H7 (cell line): ENCODE measurements around the gene PCBP3. TPM values are rescaled to one million over a fixed set of nuclear protein-coding genes. Genes with fewer than 3 reads are reported as not detected.
A peak's percentile ranks its signal among the peaks of the same experiment; 100 is the strongest.

ENCODE experiments used
- DNase-seq: peaks from one replicate; pipeline ENCODE4 v3.0.0; 2012
- H3K27me3 ChIP-seq: 2 replicates; pipeline ENCODE4 v1.6.0; 2011; ENCODE audit warnings: mild to moderate bottlenecking, low read length; ENCODE audit not compliant: control insufficient read depth, insufficient read depth
- H3K36me3 ChIP-seq: replicated peaks from 2 replicates; pipeline ENCODE4 v1.5.1; 2011; ENCODE audit warnings: low read length; ENCODE audit not compliant: control insufficient read depth, insufficient read depth
- H3K4me3 ChIP-seq: 2 replicates; pipeline ENCODE4 v1.5.1; 2011; ENCODE audit warnings: low read depth, mild to moderate bottlenecking, control low read depth, low read length, moderate library complexity; ENCODE audit not compliant: insufficient read depth
- total RNA-seq: library from RNA; depleted of rRNA; stranded (reverse); fragments of >200 nt; shearing (Covaris generic); gene quantifications from 2 replicates; pipeline ENCODE4 v1.2.3, GENCODE V29; 2014

PCBP3 gene
- total RNA-seq, 1 experiment from 2014 or later = 1.8 TPM

DNA sequence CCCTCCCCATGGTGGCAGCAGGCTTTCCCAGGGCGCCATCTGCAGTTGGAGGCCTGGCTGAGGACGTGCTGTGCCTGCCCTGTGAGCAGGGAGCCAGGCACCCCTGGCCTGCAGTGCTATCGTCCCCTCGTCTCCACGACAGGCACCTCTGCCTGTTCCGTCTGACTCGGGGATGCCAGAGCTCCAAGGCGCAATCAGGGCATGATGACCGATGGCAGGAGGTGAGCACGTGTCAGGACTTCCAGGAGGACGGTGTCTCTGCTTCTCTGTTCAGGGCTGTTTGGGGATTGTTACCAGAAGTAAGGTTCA is 125.2 kb downstream of the PCBP3 start:
- no peak overlapping the region for H3K4me3 ChIP-seq
- H3K36me3 ChIP-seq = no peaks in the 10 kb centered on the region
- no peaks in the 10 kb centered on the region for H3K27me3 ChIP-seq
- peak; percentile 63 for DNase-seq

DNA sequence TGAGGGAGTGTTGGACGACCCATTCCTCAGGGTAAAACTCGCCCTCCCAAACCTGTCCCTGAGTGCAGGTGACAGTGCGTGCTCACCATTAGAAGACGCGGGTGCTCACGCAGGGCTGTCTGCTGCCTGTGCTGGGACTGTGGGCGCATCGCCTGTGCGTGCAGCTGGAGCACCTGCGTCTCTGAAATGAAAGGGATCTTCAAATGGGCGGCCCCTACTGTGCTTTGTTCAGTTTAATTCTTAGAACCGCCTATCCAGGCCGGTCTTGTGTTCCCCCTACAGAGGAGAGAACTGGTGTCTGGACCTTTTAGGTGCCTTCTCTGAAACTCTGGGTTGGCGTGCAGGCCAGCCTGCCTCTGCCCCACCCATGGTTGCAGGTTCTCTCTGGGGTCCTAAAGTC is 125.8 kb downstream of the PCBP3 start:
- peak; percentile 42 for DNase-seq
- Histone ChIP-seq H3K36me3 (no peaks in the 10 kb centered on the region), H3K27me3 (no peaks in the 10 kb centered on the region), H3K4me3 (no peak overlapping the region)

DNA sequence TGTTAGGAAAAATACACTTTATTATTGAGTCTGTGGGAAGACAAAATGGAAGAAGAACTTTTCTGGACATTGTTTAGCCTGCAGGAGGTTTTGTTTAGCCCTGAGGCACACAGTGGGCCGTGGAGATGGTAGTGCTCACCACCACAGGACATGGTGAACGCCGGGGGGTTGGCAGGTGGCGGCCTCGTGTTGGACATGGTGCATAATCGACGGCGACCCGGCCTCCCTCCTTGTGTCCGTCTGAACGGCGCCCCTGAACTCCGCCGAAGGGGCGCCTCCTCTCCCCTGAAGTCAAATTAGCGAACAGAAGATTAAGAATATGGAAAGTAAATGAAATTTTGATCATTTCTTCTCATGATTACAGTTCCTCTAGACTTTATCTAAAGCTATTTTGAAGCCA is 126.4 kb downstream of the PCBP3 start:
- peak; percentile 31 for DNase-seq
- Histone ChIP-seq H3K27me3 (no peaks in the 10 kb centered on the region), H3K4me3 (no peak overlapping the region), H3K36me3 (no peaks in the 10 kb centered on the region)

DNA sequence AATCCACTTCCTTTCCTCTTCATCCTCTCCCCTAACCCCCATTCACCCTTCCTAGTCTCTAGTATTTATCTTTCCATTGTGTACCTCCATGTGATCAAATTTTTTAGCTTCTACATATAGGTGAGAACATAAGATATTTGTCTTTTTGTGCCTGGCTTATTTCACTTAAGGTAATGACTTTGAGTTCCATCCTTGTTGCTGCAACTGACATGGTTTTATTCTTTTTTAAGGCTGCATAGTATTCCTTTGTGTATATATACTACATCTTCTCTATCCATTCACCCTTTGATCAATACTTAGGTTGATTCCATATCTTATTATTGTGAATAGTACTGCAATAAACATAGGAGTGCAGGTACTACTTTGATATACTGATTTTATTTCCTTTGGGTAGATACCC is 128.7 kb downstream of the PCBP3 start:
- H3K36me3 ChIP-seq = no peaks in the 10 kb centered on the region
- DNase-seq = no peak
- H3K27me3 ChIP-seq = no peaks in the 10 kb centered on the region
- H3K4me3 ChIP-seq = no peak overlapping the region

DNA sequence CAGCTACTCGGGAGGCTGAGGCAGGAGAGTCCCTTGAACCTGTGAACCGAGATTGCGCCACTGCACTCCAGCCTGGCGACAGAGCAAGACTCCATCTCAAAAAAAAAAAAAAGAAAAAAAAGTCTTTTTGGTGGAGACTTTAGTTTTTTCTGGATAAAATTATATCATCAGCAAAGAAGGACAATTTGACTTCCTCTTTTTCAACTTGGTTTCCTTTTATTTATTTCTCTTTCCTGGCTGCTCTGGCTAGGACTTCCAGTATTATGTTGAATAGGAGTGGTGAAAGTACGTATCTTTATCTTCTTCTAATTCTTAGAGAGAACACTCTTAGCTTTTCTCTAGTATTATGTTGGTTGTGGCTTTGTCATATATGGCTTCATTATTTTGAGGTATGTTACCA is 130.8 kb downstream of the PCBP3 start:
- H3K36me3 ChIP-seq = no peaks in the 10 kb centered on the region
- H3K4me3 ChIP-seq = no peak overlapping the region
- no peak for DNase-seq
- no peaks in the 10 kb centered on the region for H3K27me3 ChIP-seq

DNA sequence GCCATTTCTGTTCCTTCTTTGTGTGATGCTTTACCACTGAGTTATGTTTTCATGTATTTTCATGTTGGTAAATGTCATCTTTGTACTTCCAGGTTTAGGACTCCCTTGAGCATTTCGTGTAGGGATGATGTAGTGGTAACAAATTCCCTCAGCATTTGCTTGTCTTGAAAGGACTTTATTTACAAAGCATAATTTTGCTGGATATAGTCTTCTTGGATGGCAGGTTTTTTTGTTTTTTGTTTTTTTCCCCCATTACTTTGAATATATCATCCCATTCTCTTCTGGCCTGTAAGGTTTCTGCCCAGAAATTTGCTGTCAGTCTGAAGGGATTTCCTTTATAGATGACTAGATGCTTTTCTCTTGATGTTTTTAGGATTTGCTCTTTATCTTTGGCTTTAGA is 133.4 kb downstream of the PCBP3 start:
- DNase-seq = no peak
- Histone ChIP-seq H3K36me3 (no peaks in the 10 kb centered on the region), H3K4me3 (no peak overlapping the region), H3K27me3 (no peaks in the 10 kb centered on the region)

DNA sequence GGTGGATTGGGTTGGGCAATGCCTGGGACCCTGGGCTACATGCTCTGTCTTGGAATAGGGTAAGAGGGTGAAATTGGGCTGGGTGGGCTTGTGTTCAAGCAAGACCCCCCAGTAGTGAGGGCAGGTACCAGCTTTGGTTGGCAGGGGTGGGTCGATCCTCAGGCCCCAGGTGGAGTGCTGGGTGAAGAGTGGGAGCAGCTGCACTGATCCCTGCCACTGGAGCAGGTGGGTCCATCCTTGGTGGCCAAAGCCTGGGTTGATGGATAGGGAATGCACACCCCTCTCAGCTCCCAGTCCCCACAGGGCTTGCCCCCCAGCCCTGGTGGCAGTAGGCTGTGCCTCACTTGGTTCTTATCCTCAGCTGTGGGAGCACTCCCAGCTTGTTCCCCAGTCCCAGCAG is 135.2 kb downstream of the PCBP3 start:
- H3K27me3 ChIP-seq = no peaks in the 10 kb centered on the region
- no peak overlapping the region for H3K4me3 ChIP-seq
- H3K36me3 ChIP-seq = no peaks in the 10 kb centered on the region
- DNase-seq = peak; percentile 4

DNA sequence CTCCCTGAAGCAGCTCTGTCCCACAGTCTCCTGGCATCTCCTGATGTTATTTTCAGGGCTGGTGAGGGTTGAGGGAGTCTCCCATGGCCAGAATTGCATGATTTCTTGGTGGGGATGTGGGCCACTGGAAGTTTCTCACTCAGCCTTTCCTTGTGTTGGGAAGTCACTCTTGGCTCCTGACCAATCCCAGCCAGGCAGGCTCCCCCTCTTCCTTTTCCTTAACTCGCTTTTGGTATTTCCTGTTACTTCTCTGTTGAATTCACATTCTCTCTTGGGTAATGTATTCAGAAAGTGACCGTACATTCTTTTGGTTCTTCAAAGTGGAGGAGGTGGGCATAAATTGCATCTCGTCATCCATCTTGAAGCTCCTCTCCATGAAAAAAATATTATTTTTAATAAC is 135.7 kb downstream of the PCBP3 start:
- no peaks in the 10 kb centered on the region for H3K27me3 ChIP-seq
- DNase-seq = no peak
- no peak overlapping the region for H3K4me3 ChIP-seq
- H3K36me3 ChIP-seq = no peaks in the 10 kb centered on the region

DNA sequence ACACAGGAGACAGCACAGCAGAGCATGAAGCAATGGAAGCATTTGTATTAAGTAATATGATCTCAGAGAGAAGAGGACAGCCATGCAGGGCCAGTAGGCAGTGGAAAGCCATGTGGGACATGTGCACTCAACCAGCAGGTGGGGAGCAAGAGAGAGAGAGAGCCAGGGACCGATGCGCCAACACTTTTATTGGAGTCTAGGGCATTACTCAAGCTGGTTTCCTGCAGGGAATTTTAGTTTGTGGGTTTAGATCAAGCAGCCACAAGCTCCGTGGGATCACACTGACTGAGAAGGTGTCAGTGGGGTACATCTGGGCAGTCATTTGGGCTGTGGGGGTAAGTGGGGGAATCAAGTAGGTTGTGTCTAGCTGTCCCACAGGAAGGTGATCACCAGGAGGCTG is 137.1 kb downstream of the PCBP3 start:
- Histone ChIP-seq H3K27me3 (no peaks in the 10 kb centered on the region), H3K4me3 (no peak overlapping the region), H3K36me3 (no peaks in the 10 kb centered on the region)
- no peak for DNase-seq

DNA sequence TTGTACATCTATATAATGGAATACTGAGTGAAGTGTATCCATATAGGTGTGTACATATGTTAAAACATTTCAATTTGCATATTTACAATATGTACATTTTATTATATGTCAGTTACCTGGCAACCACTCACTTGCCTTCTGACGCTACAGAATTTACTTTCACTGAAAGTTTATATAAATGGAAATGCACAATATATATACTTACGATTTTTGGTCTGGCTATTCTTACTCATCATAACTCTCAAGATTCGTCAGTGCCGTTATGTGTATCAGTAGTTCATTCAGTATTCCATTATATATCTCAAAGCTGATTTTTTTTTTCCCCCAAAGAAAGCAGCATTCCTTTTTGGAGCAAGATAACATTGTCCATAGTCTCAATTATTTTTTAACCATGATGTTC is 138.2 kb downstream of the PCBP3 start:
- H3K27me3 ChIP-seq = no peaks in the 10 kb centered on the region
- H3K36me3 ChIP-seq = no peaks in the 10 kb centered on the region
- DNase-seq = no peak
- H3K4me3 ChIP-seq = no peak overlapping the region

DNA sequence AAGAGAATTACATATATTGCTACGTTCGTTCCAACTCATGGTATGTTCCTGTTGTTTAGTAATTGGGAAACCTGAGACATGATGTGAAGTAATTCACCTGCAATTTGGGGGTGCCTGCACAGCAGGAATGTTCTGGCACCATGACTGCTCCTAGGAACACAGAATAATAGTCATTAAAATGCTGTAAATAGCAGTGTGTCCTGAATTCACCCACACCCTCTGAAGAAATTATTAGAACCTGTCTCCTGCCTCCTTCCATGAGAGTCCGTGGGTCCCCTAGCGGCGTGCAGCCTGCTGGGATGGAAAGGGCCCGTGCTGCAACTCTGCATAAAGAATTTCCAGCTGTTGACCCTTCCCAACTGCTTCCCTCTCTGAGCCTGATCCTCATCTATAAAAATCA is 143.1 kb downstream of the PCBP3 start:
- DNase-seq = no peak
- H3K36me3 ChIP-seq = no peaks in the 10 kb centered on the region
- no peak overlapping the region for H3K4me3 ChIP-seq
- no peaks in the 10 kb centered on the region for H3K27me3 ChIP-seq

DNA sequence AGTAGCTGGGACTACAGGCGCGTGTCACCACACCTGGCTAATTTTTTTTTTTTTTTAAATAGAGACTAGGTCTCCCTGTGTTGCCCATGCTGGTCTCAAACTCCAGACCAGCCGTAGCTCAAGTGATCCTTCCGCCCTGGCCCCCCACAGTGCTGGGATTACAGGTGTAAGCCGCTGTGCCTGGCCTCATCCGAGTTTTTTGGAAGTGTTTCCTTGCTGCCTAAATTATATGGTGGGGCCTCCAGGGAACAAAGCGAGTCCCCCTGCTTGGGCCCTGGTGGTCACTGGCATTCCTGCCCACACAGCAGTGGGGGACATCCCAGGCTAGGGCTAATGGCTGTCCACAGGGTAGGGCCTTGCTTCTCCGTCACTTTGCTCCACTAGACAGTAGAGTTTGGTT is 143.8 kb downstream of the PCBP3 start:
- H3K27me3 ChIP-seq = no peaks in the 10 kb centered on the region
- no peak overlapping the region for H3K4me3 ChIP-seq
- DNase-seq = no peak
- H3K36me3 ChIP-seq = no peaks in the 10 kb centered on the region

DNA sequence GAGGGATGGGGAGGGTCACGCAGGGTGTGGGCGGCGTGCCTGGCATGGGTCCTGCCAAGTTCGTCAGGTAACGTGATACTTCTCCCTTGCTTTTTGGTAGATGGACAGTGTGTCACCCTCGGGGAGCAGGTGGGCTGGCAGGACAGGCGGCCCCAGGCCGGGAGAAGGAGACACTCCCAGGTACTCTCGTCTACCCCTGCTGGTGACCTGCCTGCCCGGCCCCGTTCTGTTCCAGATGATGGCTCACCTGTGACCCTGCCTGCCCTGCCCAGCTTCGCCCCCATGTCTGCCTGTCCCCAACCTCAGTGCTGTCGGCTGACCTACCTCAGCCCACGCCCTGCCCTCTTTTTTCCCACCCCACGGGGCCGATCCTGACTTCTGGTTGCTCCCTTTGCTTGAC is 144.7 kb downstream of the PCBP3 start:
- peak; percentile 49 for DNase-seq
- no peaks in the 10 kb centered on the region for H3K36me3 ChIP-seq
- H3K27me3 ChIP-seq = no peaks in the 10 kb centered on the region
- no peak overlapping the region for H3K4me3 ChIP-seq

DNA sequence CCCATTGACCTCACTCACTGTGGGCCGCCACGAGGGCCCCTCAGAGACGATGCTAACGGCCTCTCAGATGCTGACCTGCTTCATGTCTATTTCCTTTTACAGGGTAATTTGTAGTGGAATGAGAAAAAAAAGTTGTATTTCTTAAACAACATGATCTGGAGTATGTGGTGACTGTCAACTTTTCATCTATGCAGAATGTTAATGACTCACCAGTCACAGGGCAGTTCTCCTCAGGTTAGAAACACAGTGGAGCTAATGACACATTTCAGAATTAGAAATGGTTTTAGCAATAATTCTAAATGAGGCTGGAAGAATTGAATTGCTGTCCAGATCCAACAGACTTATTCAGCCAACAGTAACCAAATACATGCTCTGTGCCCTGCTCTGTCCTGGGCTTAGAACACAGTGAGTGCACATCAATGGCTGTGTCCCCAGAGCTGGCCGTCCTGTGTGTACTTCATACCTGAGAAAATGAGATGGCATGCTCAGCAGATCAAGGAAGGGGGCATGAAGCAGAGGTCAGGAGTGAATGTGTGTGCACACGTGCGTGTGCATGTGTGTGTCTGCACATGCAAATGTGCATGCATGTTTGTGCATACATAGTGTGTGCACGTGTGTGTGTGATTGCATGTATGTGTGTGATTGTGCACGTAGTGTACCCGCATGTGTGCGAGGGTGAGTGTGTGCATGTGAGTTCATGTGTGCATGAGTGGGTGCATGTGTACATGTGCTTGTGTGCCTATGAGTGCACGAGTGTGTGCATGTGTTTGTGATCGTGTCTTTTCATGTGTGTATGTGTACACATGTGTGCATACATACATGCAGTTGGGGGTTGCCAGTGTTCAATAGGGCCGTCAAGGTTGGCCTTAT is 145.3 kb downstream of the PCBP3 start:
- DNase-seq = no peak
- no peak overlapping the region for H3K4me3 ChIP-seq
- H3K27me3 ChIP-seq = no peaks in the 10 kb centered on the region
- no peaks in the 10 kb centered on the region for H3K36me3 ChIP-seq

DNA sequence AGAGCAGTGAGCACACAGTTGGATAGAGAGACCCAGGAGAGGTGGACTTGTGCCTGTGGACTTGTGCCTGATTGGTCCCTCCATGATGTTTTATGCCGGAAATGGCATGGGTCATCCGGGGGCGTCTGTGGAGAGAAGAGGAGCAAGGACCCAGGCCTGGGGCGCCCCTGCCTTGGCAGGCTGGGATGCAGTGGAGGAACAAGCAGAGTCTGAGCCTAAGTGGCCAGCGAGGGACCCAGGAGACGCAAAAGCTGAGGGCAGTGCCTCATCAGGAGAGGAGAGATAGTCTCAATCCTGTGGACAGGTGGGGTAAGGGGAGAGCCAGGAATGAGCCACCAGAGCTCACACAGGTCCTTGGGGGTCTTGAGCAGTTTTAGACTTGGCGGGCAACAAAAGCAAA is 146.9 kb downstream of the PCBP3 start:
- H3K27me3 ChIP-seq = no peaks in the 10 kb centered on the region
- no peak for DNase-seq
- H3K36me3 ChIP-seq = no peaks in the 10 kb centered on the region
- H3K4me3 ChIP-seq = no peak overlapping the region
